Chondrocyte (in vitro differentiated cells): ENCODE results near the gene COL3A1. TPM values are rescaled to one million over a fixed set of nuclear protein-coding genes. Genes with fewer than 3 reads are reported as not detected.

ENCODE experiments used
- DNase-seq: peaks from one replicate; pipeline ENCODE4 v3.0.0; 2021; ENCODE audit warnings: mixed read lengths, low spot score
- H3K27ac Mint-ChIP-seq: one replicate; pipeline ENCODE4 v1.8.0; 2021; ENCODE audit warnings: mild to moderate bottlenecking, moderate library complexity, mixed read lengths; ENCODE audit not compliant: unreplicated experiment
- H3K27me3 Mint-ChIP-seq: 2 replicates; pipeline ENCODE4 v1.8.0; 2021; ENCODE audit warnings: low read depth, mixed read lengths
- H3K36me3 Mint-ChIP-seq: 2 replicates; pipeline ENCODE4 v1.8.0; 2021; ENCODE audit warnings: low read depth, mixed read lengths
- H3K4me1 Mint-ChIP-seq: 2 replicates; pipeline ENCODE4 v1.8.0; 2021; ENCODE audit warnings: low read depth, mild to moderate bottlenecking, mixed read lengths
- H3K4me3 Mint-ChIP-seq: one replicate; pipeline ENCODE4 v1.8.0; 2021; ENCODE audit warnings: mild to moderate bottlenecking, moderate library complexity, mixed read lengths; ENCODE audit not compliant: unreplicated experiment
- H3K9me3 Mint-ChIP-seq: 2 replicates; pipeline ENCODE4 v1.8.0; 2021; ENCODE audit warnings: low read depth, mixed read lengths
- CTCF ChIP-seq: fragments of 200-600 bp; sonication (generic); IDR thresholded peaks from 2 replicates; pipeline ENCODE4 v1.5.0; 2021; ENCODE audit warnings: antibody characterized with exemption, mild to moderate bottlenecking, moderate library complexity
- total RNA-seq: library from RNA; stranded (reverse); gene quantifications from 3 replicates; pipeline ENCODE4 v1.2.1, GENCODE V29; 2021

COL3A1 gene
- total RNA-seq, 1 donor from 2014 or later = 8,099 TPM

DNA sequence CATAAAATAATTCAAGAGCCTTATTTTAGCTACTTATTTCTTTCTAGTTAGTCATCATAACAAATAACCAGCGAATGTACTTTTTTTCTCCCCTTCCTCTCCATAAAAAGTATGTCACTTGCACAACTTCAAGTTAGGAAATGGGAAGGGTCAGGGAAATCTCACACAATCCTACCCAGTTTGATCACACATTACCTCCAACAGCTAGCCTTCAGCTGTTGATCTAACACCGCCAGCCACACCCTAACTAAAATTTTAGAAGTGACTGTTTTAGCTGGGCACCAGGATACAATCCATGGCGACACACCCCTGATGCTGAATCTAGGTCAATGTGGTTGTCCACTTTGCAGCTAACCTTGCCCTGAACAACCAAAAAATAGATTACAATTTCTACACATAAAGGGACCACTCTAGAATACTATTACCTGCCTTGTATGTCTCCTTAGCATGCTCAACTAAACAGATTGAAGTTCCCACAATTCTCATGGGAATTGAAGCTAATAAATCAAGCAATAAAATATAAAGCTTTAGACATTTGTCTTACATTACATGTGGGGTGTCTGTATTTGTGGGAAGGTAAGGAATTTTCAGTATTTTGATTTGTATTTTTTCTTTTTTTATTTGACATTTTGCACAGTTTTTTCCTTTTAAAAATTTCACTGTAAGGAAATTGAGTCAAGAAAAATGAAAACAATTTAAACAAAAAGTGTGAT, 7.3 kb upstream of the COL3A1 start:
- H3K4me3 Mint-ChIP-seq = no peak overlapping the region
- TF ChIP-seq CTCF = no peak
- H3K36me3 Mint-ChIP-seq = no peaks in the 10 kb centered on the region
- peaks cover 5% of the 10 kb centered on the region for H3K9me3 Mint-ChIP-seq
- no peak overlapping the region for H3K27ac Mint-ChIP-seq
- DNase-seq = no peak
- H3K27me3 Mint-ChIP-seq = no peaks in the 10 kb centered on the region
- H3K4me1 Mint-ChIP-seq = peaks cover 56% of the 10 kb centered on the region

DNA sequence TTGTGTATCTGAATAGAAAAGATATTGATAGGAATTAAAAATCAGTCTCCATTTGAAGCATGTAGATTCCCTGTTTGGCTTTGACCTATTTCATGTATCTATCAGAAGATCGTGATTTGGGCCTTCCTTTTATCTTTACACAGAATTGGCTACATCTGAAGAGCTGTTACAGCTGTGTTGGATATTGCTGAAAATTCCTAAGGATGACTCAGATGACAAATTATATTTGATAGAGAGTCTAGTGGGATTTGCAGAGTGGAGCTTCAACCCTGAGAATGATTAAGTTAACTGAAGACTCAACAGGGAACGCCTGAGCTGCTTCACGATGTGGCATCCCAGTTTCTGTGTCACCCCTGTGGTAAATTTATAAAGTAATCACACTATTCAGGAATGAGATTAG, 4.9 kb upstream of the COL3A1 start:
- Mint-ChIP-seq H3K27ac (peak overlapping the region; percentile 83), H3K4me1 (peaks cover 69% of the 10 kb centered on the region), H3K9me3 (peaks cover 5% of the 10 kb centered on the region), H3K4me3 (peak overlapping the region; percentile 17), H3K27me3 (no peaks in the 10 kb centered on the region), H3K36me3 (no peaks in the 10 kb centered on the region)
- no peak for DNase-seq
- no peak for TF ChIP-seq CTCF

DNA sequence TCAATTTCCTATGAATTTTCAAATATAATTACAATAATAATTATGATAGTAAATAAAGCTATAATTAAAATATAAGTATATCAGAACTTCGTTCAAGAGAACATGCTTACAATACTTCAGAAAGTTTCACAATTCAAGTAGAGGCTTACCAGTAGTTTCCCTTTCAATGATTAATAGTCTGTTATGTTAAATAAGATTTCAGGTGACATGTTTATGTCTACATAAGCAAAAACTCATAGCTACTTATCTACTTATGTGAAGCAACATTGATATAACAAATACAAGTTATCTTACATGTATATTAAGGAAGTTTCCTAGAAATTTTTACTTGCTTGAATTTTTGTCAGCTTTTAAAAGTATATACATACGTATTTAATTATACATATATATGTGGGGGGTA, 4.5 kb upstream of the COL3A1 start:
- DNase-seq = no peak
- peaks cover 69% of the 10 kb centered on the region for H3K4me1 Mint-ChIP-seq

DNA sequence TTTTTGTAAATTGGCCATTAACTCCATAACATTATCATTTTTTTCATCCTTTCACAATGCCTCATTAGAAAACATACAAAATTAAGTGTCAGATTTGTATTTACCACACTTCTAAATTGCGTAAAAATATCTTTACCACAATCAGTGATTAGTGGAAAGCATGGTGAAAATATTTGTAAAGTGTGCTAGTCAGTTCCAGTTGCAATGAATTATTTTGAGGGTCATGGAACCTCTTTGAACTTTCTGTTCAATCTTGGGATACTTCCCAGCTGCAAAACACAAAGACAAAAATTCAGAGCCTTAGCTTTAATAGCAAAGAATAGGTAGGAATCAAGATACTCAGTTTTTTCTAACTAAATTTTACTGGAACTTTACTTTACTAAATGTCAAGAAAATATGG, 4.0 kb upstream of the COL3A1 start:
- Mint-ChIP-seq H3K4me3 (no peak overlapping the region), H3K36me3 (peaks cover 1% of the 10 kb centered on the region), H3K27ac (no peak overlapping the region), H3K27me3 (no peaks in the 10 kb centered on the region), H3K4me1 (peaks cover 65% of the 10 kb centered on the region), H3K9me3 (peaks cover 5% of the 10 kb centered on the region)
- DNase-seq = no peak
- TF ChIP-seq CTCF = no peak

More for the DNA sequence above, 4.5 kb upstream of the COL3A1 start:
- Mint-ChIP-seq H3K27ac (no peak overlapping the region), H3K27me3 (no peaks in the 10 kb centered on the region), H3K36me3 (peaks cover 1% of the 10 kb centered on the region), H3K9me3 (peaks cover 5% of the 10 kb centered on the region), H3K4me3 (no peak overlapping the region)
- no peak for TF ChIP-seq CTCF

GRCh38 chr2:188971432-188971861, 2.7 kb upstream of the COL3A1 start:
- Mint-ChIP-seq H3K4me1 (peaks cover 55% of the 10 kb centered on the region), H3K36me3 (peaks cover 9% of the 10 kb centered on the region), H3K27me3 (no peaks in the 10 kb centered on the region), H3K4me3 (no peak overlapping the region), H3K27ac (no peak overlapping the region), H3K9me3 (peaks cover 5% of the 10 kb centered on the region)
- no peak for TF ChIP-seq CTCF
- no peak for DNase-seq
